Vagina (tissue), 2 donors: ENCODE measurements around the gene DEFB132. TPM values are rescaled to one million over a fixed set of nuclear protein-coding genes. Genes with fewer than 3 reads are reported as not detected.

Experiments
- DNase-seq, 2 donors: peaks; one replicate each; pipeline ENCODE4 v3.0.0-alpha.2; 2017; ENCODE audit errors: extremely low spot score in 2 of 2
- H3K27ac ChIP-seq: fragments of 200-600 bp; sonication (generic); one replicate; pipeline ENCODE4 v1.5.1; 2019
- H3K27me3 ChIP-seq: fragments of 200-600 bp; sonication (generic); one replicate; pipeline ENCODE4 v1.5.1; 2019
- H3K36me3 ChIP-seq, 2 donors: fragments of 200-600 bp; sonication (generic); one replicate each; pipeline ENCODE4 v1.5.1; 2017 to 2019
- H3K4me1 ChIP-seq: fragments of 200-600 bp; sonication (generic); one replicate; pipeline ENCODE4 v1.5.1; 2019
- H3K4me3 ChIP-seq, 2 donors: fragments of 200-600 bp; sonication (generic); 1 replicate in 1 of 2; 2 replicates in 1 of 2; pipeline ENCODE4 v1.5.1; 2016 to 2019
- H3K9me3 ChIP-seq: fragments of 200-600 bp; sonication (generic); one replicate; pipeline ENCODE4 v1.5.1; 2019
- POLR2A ChIP-seq, 2 donors: fragments of 450-650 bp; IDR thresholded peaks; one replicate each; pipeline ENCODE4 v1.6.1; 2017; ENCODE audit warnings: antibody characterized with exemption in 2 of 2, mild to moderate bottlenecking in 2 of 2, moderate library complexity in 2 of 2
- POLR2AphosphoS5 ChIP-seq, 2 donors: sonication (generic); formaldehyde crosslinking; IDR thresholded peaks; one replicate each; pipeline ENCODE4 v1.9.0; 2017; ENCODE audit warnings: antibody characterized with exemption in 2 of 2, mild to moderate bottlenecking in 2 of 2, low read depth in 1 of 2; ENCODE audit not compliant: insufficient read depth in 1 of 2
- intact Hi-C: fragments of 100-400 bp; cut with DNase I; formaldehyde crosslinking; loops from one replicate; pipeline ENCODE4 v1.15.1; 2023
- total RNA-seq: library from RNA; depleted of rRNA; stranded (reverse); fragments of >200 nt; gene quantifications from one replicate; pipeline ENCODE4 v1.2.3, GENCODE V29; 2016
- TF ChIP-seq, protein P1 (sequence below), 3 experiments: fragments of 450-650 bp in 2 of 3; fragments of 200-600 bp in 1 of 3; sonication (generic) in 1 of 3; IDR thresholded peaks; one replicate each; pipeline ENCODE4 v1.5.1; 2017 to 2019; ENCODE audit warnings: antibody characterized with exemption in 3 of 3, mild to moderate bottlenecking in 2 of 3, moderate library complexity in 2 of 3

DEFB132 gene
- total RNA-seq, 1 donor from 2014 or later, result not detected

DNA sequence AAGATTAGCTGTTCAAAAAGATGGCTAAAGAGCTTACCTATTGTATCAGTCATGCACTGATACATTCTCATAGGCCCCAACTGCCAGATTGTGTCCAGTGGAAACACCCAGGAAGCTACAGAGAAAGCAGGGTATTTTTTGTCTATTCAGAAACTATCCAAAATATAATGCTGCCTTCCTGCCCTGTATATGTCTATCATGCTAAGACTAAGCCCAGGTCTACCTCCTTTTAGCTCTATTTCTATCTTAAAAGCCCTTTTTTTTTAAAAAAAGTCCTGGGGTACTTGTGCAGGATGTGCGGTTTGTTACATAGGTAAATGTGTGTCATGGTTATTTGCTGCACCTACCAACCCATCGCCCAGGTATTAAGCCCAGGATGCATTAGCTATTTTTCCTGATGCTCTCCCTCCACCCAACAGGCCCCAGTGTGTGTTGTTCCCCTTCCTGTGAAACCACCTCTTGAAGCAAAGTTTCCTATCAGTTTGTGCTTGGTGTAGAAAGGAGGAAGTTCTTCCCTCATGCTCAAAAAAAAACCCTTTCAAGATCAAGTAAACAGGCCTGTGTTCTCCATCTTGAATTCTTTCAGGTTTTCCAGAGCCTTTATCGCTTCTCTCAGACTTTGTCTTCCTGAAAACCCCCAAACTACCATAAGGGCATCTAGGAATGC lies 30.0 kb upstream of the DEFB132 start:
- no peaks in the 10 kb centered on the region for H3K36me3 ChIP-seq
- no peaks in the 10 kb centered on the region for H3K27me3 ChIP-seq
- no peak overlapping the region for H3K27ac ChIP-seq
- no peak for DNase-seq
- no peaks in the 10 kb centered on the region for H3K4me1 ChIP-seq
- no peaks in the 10 kb centered on the region for H3K9me3 ChIP-seq
- no peak for TF ChIP-seq POLR2AphosphoS5 (IDR thresholded peaks at IDR 0.05; ENCODE audit: insufficient read depth in 1 of 2, low read depth in 1 of 2)
- TF ChIP-seq POLR2A (IDR thresholded peaks at IDR 0.05), result no peak
- TF ChIP-seq, protein P1, sequence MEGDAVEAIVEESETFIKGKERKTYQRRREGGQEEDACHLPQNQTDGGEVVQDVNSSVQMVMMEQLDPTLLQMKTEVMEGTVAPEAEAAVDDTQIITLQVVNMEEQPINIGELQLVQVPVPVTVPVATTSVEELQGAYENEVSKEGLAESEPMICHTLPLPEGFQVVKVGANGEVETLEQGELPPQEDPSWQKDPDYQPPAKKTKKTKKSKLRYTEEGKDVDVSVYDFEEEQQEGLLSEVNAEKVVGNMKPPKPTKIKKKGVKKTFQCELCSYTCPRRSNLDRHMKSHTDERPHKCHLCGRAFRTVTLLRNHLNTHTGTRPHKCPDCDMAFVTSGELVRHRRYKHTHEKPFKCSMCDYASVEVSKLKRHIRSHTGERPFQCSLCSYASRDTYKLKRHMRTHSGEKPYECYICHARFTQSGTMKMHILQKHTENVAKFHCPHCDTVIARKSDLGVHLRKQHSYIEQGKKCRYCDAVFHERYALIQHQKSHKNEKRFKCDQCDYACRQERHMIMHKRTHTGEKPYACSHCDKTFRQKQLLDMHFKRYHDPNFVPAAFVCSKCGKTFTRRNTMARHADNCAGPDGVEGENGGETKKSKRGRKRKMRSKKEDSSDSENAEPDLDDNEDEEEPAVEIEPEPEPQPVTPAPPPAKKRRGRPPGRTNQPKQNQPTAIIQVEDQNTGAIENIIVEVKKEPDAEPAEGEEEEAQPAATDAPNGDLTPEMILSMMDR (IDR thresholded peaks at IDR 0.05), result no peak
- intact Hi-C loops, result no loop called here
- H3K4me3 ChIP-seq, result no peak overlapping the region

GRCh38 chr20:235891-236290 lies 21.6 kb upstream of the DEFB132 start:
- no peaks in the 10 kb centered on the region for H3K9me3 ChIP-seq
- no peak overlapping the region for H3K27ac ChIP-seq
- no peak overlapping the region for H3K4me3 ChIP-seq
- no peaks in the 10 kb centered on the region for H3K36me3 ChIP-seq
- H3K27me3 ChIP-seq, result no peaks in the 10 kb centered on the region
- no peak for DNase-seq
- H3K4me1 ChIP-seq, result peaks cover 4% of the 10 kb centered on the region
- intact Hi-C loops, result no loop called here
- TF ChIP-seq POLR2AphosphoS5 (IDR thresholded peaks at IDR 0.05; ENCODE audit: insufficient read depth in 1 of 2, low read depth in 1 of 2) (no peak), POLR2A (IDR thresholded peaks at IDR 0.05) (no peak)
- TF ChIP-seq, protein P1 (IDR thresholded peaks at IDR 0.05), result no peak

- H3K4me3 ChIP-seq, result no peak overlapping the region
- intact Hi-C loops, result no loop called here
- TF ChIP-seq, protein P1 (IDR thresholded peaks at IDR 0.05), result no peak
- TF ChIP-seq POLR2A (IDR thresholded peaks at IDR 0.05) (no peak), POLR2AphosphoS5 (IDR thresholded peaks at IDR 0.05; ENCODE audit: insufficient read depth in 1 of 2, low read depth in 1 of 2) (no peak)
Measured at GRCh38 chr20:237489-237888, 20.0 kb upstream of the DEFB132 start.

GRCh38 chr20:237929-238328 lies 19.6 kb upstream of the DEFB132 start:
- no peak for DNase-seq
- Histone ChIP-seq H3K27me3 (no peaks in the 10 kb centered on the region), H3K9me3 (no peaks in the 10 kb centered on the region), H3K27ac (no peak overlapping the region), H3K36me3 (no peaks in the 10 kb centered on the region), H3K4me1 (peaks cover 4% of the 10 kb centered on the region), H3K4me3 (no peak overlapping the region)
- intact Hi-C loops, result no loop called here
- TF ChIP-seq POLR2AphosphoS5 (IDR thresholded peaks at IDR 0.05; ENCODE audit: insufficient read depth in 1 of 2, low read depth in 1 of 2) (no peak), POLR2A (IDR thresholded peaks at IDR 0.05) (no peak)
- TF ChIP-seq, protein P1 (IDR thresholded peaks at IDR 0.05), result no peak

More at GRCh38 chr20:237489-237888, 20.0 kb upstream of the DEFB132 start:
- DNase-seq, result no peak
- Histone ChIP-seq H3K36me3 (no peaks in the 10 kb centered on the region), H3K9me3 (no peaks in the 10 kb centered on the region), H3K27me3 (no peaks in the 10 kb centered on the region), H3K27ac (no peak overlapping the region), H3K4me1 (peaks cover 4% of the 10 kb centered on the region)

DNA sequence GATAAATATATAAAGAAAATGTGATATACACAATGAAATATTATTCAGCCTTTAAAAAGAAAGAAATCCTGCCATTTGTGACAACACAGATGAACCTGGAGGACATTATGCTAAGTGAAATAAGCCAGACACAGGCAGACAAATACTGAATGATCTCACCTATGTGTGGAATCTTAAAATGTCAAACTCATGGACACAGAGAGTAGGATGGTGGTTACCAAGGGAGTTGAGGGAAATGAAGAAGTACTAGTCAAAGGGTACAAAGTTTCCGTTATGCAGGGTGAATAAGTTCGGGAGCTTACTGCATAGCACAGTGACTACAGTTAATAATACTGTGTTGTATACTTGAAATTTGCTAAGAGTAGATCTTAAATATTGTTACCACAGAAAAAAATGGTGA lies 14.6 kb upstream of the DEFB132 start:
- TF ChIP-seq POLR2A (IDR thresholded peaks at IDR 0.05), result no peak
- intact Hi-C loops, result no loop called here
- H3K27ac ChIP-seq, result no peak overlapping the region

More for the DNA sequence above, 14.6 kb upstream of the DEFB132 start:
- Histone ChIP-seq H3K9me3 (no peaks in the 10 kb centered on the region), H3K36me3 (no peaks in the 10 kb centered on the region), H3K4me1 (peaks cover under 1% of the 10 kb centered on the region), H3K4me3 (no peak overlapping the region), H3K27me3 (no peaks in the 10 kb centered on the region)
- DNase-seq, result no peak
